Breast epithelium (tissue), 4 donors: Measurements from ENCODE around the gene COL6A5. TPM values are rescaled to one million over a fixed set of nuclear protein-coding genes. Genes with fewer than 3 reads are reported as not detected.

ENCODE experiments used
- DNase-seq, 2 donors: peaks; one replicate each; pipeline ENCODE4 v3.0.0-alpha.2; 2019; ENCODE audit warnings: low spot score in 2 of 2
- H3K27ac ChIP-seq, 2 donors: fragments of 200-600 bp; sonication (generic) in 1 of 2; one replicate each; pipeline ENCODE4 v1.5.1; 2016 to 2019; ENCODE audit warnings: mild to moderate bottlenecking in 1 of 2
- H3K27me3 ChIP-seq, 2 donors: fragments of 200-600 bp; sonication (generic) in 1 of 2; one replicate each; pipeline versions ENCODE4 v1.5.1 to v1.6.0; 2017 to 2019; ENCODE audit warnings: control low read depth in 1 of 2, mild to moderate bottlenecking in 1 of 2
- H3K36me3 ChIP-seq: fragments of 200-600 bp; one replicate; pipeline ENCODE4 v1.5.1; 2019
- H3K4me1 ChIP-seq, 2 donors: fragments of 200-600 bp; sonication (generic); one replicate each; pipeline ENCODE4 v1.5.1; 2016 to 2019; ENCODE audit warnings: control low read depth in 1 of 2
- H3K4me3 ChIP-seq, 3 donors: fragments of 200-600 bp; sonication (generic); 1 replicate in 2 of 3; 2 replicates in 1 of 3; pipeline ENCODE4 v1.5.1; 2016 to 2019; ENCODE audit warnings: mild to moderate bottlenecking in 3 of 3, moderate library complexity in 2 of 3
- H3K9me3 ChIP-seq, 2 donors: fragments of 200-600 bp; sonication (generic) in 1 of 2; one replicate each; pipeline ENCODE4 v1.5.1; 2016 to 2019; ENCODE audit warnings: control low read depth in 1 of 2
- CTCF ChIP-seq, 3 donors: fragments of 450-650 bp; IDR thresholded peaks; one replicate each; pipeline ENCODE4 v1.5.1; 2016 to 2017; ENCODE audit warnings: antibody characterized with exemption in 3 of 3, mild to moderate bottlenecking in 3 of 3, moderate library complexity in 3 of 3
- POLR2A ChIP-seq: fragments of 450-650 bp; IDR thresholded peaks from one replicate; pipeline ENCODE4 v1.6.1; 2016; ENCODE audit warnings: antibody characterized with exemption, mild to moderate bottlenecking, moderate library complexity
- POLR2AphosphoS5 ChIP-seq, 3 donors: sonication (generic); formaldehyde crosslinking; IDR thresholded peaks; one replicate each; pipeline ENCODE4 v1.6.1; 2017; ENCODE audit warnings: antibody characterized with exemption in 3 of 3
- intact Hi-C: fragments of 100-400 bp; cut with DNase I; formaldehyde crosslinking; loops from one replicate; pipeline ENCODE4 v1.15.1; 2023; ENCODE audit warnings: low total_unique reads
- total RNA-seq, 3 donors: library from RNA; depleted of rRNA; stranded (reverse); fragments of >200 nt; gene quantifications; one replicate each; pipeline ENCODE4 v1.1.0, GENCODE V29; 2016

COL6A5 gene
- total RNA-seq, 3 donors from 2014 or later, result not detected

GRCh38 chr3:130517602-130518001 lies 172.1 kb downstream of the COL6A5 start:
- Histone ChIP-seq H3K27me3 (peaks cover 0 to 21% of the 10 kb centered on the region in 2 donors), H3K27ac (no peak overlapping the region), H3K36me3 (no peaks in the 10 kb centered on the region), H3K4me1 (no peaks in the 10 kb centered on the region), H3K9me3 (no peaks in the 10 kb centered on the region), H3K4me3 (peak overlapping the region; percentile 27 to 64 (median 51))
- no peak for TF ChIP-seq POLR2A
- TF ChIP-seq POLR2AphosphoS5 (IDR thresholded peaks at IDR 0.05), result no peak
- no peak for TF ChIP-seq CTCF (IDR thresholded peaks at IDR 0.05)
- intact Hi-C loops, result no loop called here
- no peak for DNase-seq

GRCh38 chr3:130519754-130520153 lies 174.3 kb downstream of the COL6A5 start:
- TF ChIP-seq POLR2A, result no peak
- no peak for TF ChIP-seq CTCF (IDR thresholded peaks at IDR 0.05)
- TF ChIP-seq POLR2AphosphoS5 (IDR thresholded peaks at IDR 0.05), result no peak
- H3K27me3 ChIP-seq, result peaks cover 0 to 21% of the 10 kb centered on the region in 2 donors
- intact Hi-C loops, result no loop called here
- H3K4me3 ChIP-seq, result no peak overlapping the region
- no peaks in the 10 kb centered on the region for H3K9me3 ChIP-seq
- H3K27ac ChIP-seq, result no peak overlapping the region
- DNase-seq, result no peak
- H3K36me3 ChIP-seq, result no peaks in the 10 kb centered on the region
- no peaks in the 10 kb centered on the region for H3K4me1 ChIP-seq

GRCh38 chr3:130522399-130522798 lies 176.9 kb downstream of the COL6A5 start:
- Histone ChIP-seq H3K9me3 (no peaks in the 10 kb centered on the region), H3K4me1 (no peaks in the 10 kb centered on the region), H3K27me3 (peaks cover 0 to 3% of the 10 kb centered on the region in 2 donors), H3K27ac (no peak overlapping the region), H3K4me3 (no peak overlapping the region), H3K36me3 (no peaks in the 10 kb centered on the region)
- TF ChIP-seq POLR2A, result no peak
- intact Hi-C loops, result no loop called here
- DNase-seq, result no peak

GRCh38 chr3:130527426-130527825 lies 182.0 kb downstream of the COL6A5 start:
- Histone ChIP-seq H3K27me3 (no peaks in the 10 kb centered on the region), H3K9me3 (no peaks in the 10 kb centered on the region), H3K4me3 (no peak overlapping the region), H3K27ac (no peak overlapping the region), H3K36me3 (no peaks in the 10 kb centered on the region), H3K4me1 (no peaks in the 10 kb centered on the region)
- TF ChIP-seq CTCF (IDR thresholded peaks at IDR 0.05) (no peak), POLR2AphosphoS5 (IDR thresholded peaks at IDR 0.05) (no peak), POLR2A (no peak)
- no peak for DNase-seq
- intact Hi-C loops, result no loop called here

GRCh38 chr3:130528120-130528519 lies 182.6 kb downstream of the COL6A5 start:
- no peak for DNase-seq
- no peak overlapping the region for H3K4me3 ChIP-seq
- H3K27me3 ChIP-seq, result no peaks in the 10 kb centered on the region
- no peak overlapping the region for H3K27ac ChIP-seq
- no peaks in the 10 kb centered on the region for H3K36me3 ChIP-seq
- no peaks in the 10 kb centered on the region for H3K4me1 ChIP-seq
- intact Hi-C loops, result no loop called here
- no peaks in the 10 kb centered on the region for H3K9me3 ChIP-seq
- TF ChIP-seq POLR2A (no peak), CTCF (IDR thresholded peaks at IDR 0.05) (no peak), POLR2AphosphoS5 (IDR thresholded peaks at IDR 0.05) (no peak)
